AG04450 (cell line): Measurements from ENCODE around the gene NFKBIL1. TPM values are rescaled to one million over a fixed set of nuclear protein-coding genes. Genes with fewer than 3 reads are reported as not detected.
A peak's percentile ranks its signal among the peaks of the same experiment; 100 is the strongest.

Experiments used
- CTCF ChIA-PET: fragments of 300-600, 350-600 bp; formaldehyde crosslinking; extraction: SDS; loops from one replicate; lab custom pipeline; 2022; ENCODE audit warnings: antibody characterized with exemption, inconsistent platforms; lab: Charles Lee
- POLR2A ChIA-PET: fragments of 350-600 bp; formaldehyde crosslinking; extraction: SDS; loops from one replicate; lab custom pipeline; 2021; ENCODE audit warnings: antibody characterized with exemption, inconsistent platforms; lab: Yijun Ruan, JAX
- DNase-seq: peaks from one replicate; pipeline ENCODE4 v3.0.0-alpha.2; 2011; ENCODE audit warnings: low read depth, low spot score
- H3K27ac ChIP-seq: one replicate; pipeline ENCODE4 v1.5.1; 2012; ENCODE audit warnings: low read depth, low read length, control low read depth
- H3K27me3 ChIP-seq: one replicate; pipeline ENCODE4 v1.6.0; 2012; ENCODE audit warnings: low read length; ENCODE audit not compliant: control insufficient read depth, insufficient read depth
- H3K4me3 ChIP-seq: 2 replicates; pipeline ENCODE4 v1.5.1; 2011; ENCODE audit warnings: mild to moderate bottlenecking, low read depth, low read length, control low read depth
- H3K9me3 ChIP-seq: 2 replicates; pipeline ENCODE4 v1.5.1; 2012; ENCODE audit warnings: low read length; ENCODE audit not compliant: control insufficient read depth, insufficient read depth
- polyA plus RNA-seq: library from polyadenylated mRNA; depleted of rRNA; stranded (reverse); fragments of >200 nt; gene quantifications from 2 replicates; pipeline ENCODE4 v1.2.3, GENCODE V29; 2011
- TF ChIP-seq, protein P1 (sequence below): IDR thresholded peaks from 2 replicates; pipeline ENCODE4 v1.5.1; 2011; ENCODE audit warnings: low read depth, low read length, control low read depth, inconsistent platforms

NFKBIL1 gene
- polyA plus RNA-seq, 1 experiment: 5.1 TPM

DNA sequence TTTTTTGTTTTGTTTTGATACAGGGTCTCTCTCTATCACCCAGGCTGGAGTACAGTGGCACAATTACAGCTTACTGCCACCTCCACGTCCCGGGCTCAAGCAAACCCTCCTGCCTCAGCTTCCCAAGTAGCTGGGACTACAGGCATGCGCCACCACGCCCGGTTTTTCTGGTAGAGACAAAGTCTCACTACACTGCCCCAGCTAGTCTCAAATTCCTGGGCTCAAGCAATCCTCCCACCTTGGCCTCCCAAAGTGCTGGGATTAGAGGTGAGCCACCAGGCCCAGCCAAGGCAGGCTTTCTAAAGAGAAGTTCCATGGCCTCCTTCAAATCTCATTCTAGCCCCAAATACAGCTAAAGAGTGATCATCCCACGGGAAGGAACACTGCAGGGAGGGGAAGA lies 13.4 kb upstream of the NFKBIL1 start:
- Histone ChIP-seq H3K4me3 (no peak overlapping the region), H3K27me3 (no peaks in the 10 kb centered on the region), H3K27ac (no peak overlapping the region), H3K9me3 (no peaks in the 10 kb centered on the region)
- ChIA-PET POLR2A (no interaction called here), CTCF (interaction anchor here (1.0 to 1.2 kb wide), 2 partner anchors 41 to 65 kb away, joined by 3 read pairs; no protein-coding TSS in a partner anchor)
- no peak for DNase-seq
- TF ChIP-seq, protein P1, sequence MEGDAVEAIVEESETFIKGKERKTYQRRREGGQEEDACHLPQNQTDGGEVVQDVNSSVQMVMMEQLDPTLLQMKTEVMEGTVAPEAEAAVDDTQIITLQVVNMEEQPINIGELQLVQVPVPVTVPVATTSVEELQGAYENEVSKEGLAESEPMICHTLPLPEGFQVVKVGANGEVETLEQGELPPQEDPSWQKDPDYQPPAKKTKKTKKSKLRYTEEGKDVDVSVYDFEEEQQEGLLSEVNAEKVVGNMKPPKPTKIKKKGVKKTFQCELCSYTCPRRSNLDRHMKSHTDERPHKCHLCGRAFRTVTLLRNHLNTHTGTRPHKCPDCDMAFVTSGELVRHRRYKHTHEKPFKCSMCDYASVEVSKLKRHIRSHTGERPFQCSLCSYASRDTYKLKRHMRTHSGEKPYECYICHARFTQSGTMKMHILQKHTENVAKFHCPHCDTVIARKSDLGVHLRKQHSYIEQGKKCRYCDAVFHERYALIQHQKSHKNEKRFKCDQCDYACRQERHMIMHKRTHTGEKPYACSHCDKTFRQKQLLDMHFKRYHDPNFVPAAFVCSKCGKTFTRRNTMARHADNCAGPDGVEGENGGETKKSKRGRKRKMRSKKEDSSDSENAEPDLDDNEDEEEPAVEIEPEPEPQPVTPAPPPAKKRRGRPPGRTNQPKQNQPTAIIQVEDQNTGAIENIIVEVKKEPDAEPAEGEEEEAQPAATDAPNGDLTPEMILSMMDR: no peak

DNA sequence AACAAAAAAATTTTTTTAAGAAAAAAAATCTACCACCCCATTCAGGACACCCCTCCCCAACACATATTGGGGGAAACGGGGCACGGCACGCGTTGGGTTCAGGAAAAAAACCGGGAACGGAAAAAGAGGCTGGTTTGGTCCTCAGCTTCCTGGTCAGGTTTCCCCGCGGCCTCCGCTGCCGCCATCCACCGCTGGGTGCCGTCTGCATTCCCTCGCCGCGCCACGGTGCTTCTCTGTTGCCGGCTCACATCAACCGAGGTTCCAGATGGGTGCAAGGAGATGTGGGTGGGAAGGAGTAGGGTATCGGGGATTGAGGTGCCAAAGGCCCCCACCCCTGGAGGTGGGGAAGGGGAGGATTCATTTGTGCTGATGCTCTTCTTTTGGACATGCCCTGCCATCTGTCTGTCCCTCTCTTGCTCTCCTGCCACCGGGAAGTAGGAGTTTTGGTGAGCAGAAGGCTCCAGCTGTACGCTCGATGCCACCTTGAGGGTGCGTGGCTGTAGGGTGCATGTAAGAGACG lies 12.8 kb upstream of the NFKBIL1 start:
- no peaks in the 10 kb centered on the region for H3K9me3 ChIP-seq
- H3K27ac ChIP-seq: no peak overlapping the region
- DNase-seq: no peak
- TF ChIP-seq, protein P1: no peak
- ChIA-PET POLR2A (no interaction called here), CTCF (interaction anchor here (1.2 kb wide), 1 partner anchor 41 kb away, joined by 3 read pairs; no protein-coding TSS in a partner anchor)
- H3K27me3 ChIP-seq: no peaks in the 10 kb centered on the region
- no peak overlapping the region for H3K4me3 ChIP-seq

DNA sequence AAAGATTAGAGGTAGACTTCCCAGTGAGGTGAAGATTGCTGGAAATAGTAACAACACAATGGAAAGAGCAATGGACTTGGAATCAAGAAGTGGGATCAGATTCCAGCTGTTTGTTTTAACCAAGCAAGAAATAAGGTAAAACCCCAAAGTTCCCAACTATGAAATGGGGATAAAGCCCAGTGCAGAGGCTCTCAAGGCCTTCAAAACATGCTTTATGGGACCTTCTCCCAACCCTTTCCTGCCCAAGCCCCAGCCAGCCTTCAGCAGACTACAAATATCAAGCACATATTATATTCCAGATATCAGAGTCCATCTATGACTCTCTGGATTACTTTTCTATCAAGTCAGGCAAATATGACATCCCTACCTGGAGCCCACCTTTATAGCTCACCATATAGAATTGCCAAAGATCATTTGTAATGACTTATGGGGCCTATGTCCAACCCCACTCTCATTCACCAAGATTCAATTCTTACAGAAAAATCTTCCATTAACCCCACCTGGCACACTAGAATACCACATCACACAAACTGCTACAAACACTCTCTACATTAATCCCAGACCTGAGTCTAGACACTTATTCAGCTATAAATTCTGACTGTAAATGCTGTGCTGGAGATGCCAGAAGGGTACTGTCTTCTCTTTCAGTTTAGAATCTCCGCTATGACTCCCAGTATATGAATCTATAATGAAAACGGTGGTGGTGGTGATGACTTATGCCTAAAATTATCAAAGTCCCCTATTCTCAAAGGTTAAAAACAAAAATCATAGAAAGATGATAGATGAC lies 11.7 kb upstream of the NFKBIL1 start:
- Histone ChIP-seq H3K27ac (no peak overlapping the region), H3K9me3 (no peaks in the 10 kb centered on the region), H3K27me3 (no peaks in the 10 kb centered on the region), H3K4me3 (no peak overlapping the region)
- ChIA-PET CTCF (interaction anchor here (0.5 kb wide), 1 partner anchor 261 kb away, joined by 4 read pairs; no protein-coding TSS in a partner anchor), POLR2A (interaction anchor here (1.4 kb wide), 1 partner anchor 41 kb away, joined by 4 read pairs; no protein-coding TSS in a partner anchor)
- TF ChIP-seq, protein P1: no peak
- no peak for DNase-seq

DNA sequence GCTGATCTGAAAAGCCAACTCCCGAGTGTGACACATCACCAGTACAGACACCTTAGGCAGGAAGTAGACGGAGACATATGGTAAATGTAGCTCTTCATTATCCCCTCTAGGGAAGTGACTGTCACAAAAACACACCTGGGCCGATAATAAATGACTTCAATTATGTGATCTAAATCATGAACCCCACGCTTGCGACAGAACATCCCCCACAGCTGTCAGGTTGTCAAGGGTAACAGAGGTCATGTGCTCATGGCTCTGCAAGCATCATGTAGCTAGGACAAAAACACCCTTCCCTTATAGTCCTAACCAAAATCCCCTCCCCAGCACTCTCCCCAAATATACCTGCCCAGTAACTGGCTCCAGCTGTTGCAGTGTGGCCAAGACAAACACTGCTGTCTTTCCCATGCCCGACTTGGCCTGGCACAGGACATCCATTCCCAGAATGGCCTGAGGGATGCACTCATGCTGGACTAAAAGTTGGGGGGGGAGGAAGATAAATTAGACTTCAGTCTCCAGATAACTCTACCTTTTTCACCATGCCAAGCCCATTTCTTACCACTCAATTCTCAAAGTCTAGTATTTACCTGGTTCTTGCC lies 8.5 kb upstream of the NFKBIL1 start:
- Histone ChIP-seq H3K9me3 (no peaks in the 10 kb centered on the region), H3K27me3 (no peaks in the 10 kb centered on the region), H3K27ac (no peak overlapping the region), H3K4me3 (peak overlapping the region; percentile 92)
- ChIA-PET POLR2A (interaction anchor here (0.6 to 0.7 kb wide), 2 partner anchors 16 to 46 kb away, joined by 3 read pairs; no protein-coding TSS in a partner anchor), CTCF (interaction anchor here (1.5 to 14.1 kb wide), 3 partner anchors 11 to 59 kb away, joined by 3 to 388 read pairs (median 4); partner anchors contain the start of genes MCCD1 and NCR3)
- TF ChIP-seq, protein P1: no peak
- DNase-seq: no peak
